HG02623 (cell line): ENCODE data around the gene MITD1.
A peak's percentile ranks its signal among the peaks of the same experiment; 100 is the strongest.
"Not testable (repeated sequence)": the region's sequence is repeated elsewhere in the genome, so short reads cannot be mapped to it uniquely, and the experiment has no call there.

ENCODE experiments used
- ATAC-seq: cut with Tn5 transposase; IDR thresholded peaks from one replicate; pipeline ENCODE4 v1.9.1; 2021; ENCODE audit warnings: moderate library complexity; ENCODE audit not compliant: unreplicated experiment

MITD1 gene

DNA sequence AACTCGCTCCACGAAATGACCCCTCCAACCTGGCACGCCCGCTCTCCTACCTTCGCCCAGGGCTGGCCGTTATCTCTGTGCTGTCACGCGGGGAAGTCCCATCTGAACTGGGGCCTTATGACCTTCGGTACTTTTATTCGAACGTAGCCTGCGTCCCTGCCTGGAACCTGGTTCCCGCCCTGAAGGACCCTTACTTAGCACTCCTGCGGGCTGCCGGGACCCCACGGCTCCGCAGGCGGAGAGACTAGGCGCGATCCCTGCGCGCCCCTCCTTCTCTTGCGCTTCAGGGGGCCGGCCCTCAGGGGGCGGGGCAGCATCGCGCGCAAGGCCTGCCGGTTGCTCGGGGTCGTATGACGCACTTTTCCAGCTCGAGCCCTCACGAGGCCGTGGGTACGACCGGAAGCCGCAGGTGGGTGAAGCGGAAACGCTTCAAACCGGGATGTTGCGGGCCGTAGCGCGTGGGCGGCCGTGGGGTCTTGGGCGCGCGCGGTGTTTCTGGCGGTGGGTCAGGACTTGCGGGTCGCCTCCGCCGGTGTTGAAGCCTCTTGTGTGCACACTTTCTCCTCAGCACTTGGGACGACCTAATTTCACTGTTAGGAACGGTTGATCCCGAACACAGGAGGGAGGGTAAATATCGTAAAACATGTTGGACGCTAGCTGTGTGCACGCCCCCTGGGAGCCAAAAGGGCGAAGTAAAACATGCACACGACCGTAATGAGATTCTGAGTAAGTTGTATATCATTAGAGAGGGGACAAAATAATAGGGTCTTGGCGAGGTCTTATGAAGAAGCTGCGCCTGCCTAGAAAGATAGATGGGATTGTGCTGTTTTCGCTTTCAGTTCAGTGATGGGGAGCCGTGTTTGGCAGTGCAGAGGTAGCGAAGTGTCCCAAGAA is 26.0 kb downstream of the MITD1 start, which contains the start of the genes LIPT1 and TSGA10:
Gene LIPT1 (plus strand): TSS at position 325 of the 894 bp plus-strand sequence. CDS start 6,991 bp downstream, outside the sequence.
Gene TSGA10 (minus strand): TSS at position 300 of the 894 bp plus-strand sequence. CDS start 45,503 bp downstream, outside the sequence.
- peak; percentile 97 for ATAC-seq

GRCh38 chr2:99153921-99154604 is 26.8 kb downstream of the MITD1 start:
- ATAC-seq: no peak

DNA sequence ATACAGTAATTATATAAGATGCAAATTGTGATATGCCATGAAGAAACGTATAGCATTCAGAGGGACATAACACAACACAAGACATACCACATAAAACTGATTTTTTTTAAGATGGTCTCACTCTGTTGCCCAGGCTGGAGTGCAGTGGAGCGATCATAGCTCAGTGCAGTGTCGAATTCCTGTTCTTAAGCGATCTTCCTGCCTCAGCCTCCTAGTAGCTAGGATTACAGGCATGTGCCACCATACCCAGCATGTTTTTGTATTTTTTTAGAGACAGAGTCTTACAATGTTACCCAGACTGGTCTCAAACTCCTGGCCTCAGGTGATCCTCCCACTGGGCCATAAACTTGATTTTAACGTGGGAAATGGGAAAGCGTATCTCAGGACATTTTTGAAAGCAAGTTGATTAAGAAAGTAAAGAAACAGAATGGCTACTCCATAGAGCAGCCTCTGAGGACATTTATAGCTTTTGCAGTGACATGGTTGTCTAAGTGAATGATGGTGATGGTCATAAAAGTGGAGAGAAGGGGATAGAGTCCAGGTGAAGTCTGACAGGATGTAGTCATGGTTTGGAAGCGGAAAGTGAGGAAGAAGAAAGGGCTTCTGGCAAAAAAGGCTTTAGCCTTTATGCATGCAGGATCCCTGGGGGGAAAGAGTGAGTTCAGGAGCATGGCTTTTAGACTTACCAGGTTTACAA is 28.5 kb downstream of the MITD1 start:
- ATAC-seq: no peak

GRCh38 chr2:99150706-99151105 is 30.2 kb downstream of the MITD1 start:
- ATAC-seq: no peak

GRCh38 chr2:99141110-99142108 is 39.4 kb downstream of the MITD1 start, which contains the start of gene C2orf15:
C2orf15 (plus strand) TSS chr2:99141707; CDS start chr2:99150559, 8,852 bp downstream.
- ATAC-seq: peak; percentile 85

- ATAC-seq: peak; percentile 18
Measured at GRCh38 chr2:99140860-99141109, 40.1 kb downstream of the MITD1 start.

DNA sequence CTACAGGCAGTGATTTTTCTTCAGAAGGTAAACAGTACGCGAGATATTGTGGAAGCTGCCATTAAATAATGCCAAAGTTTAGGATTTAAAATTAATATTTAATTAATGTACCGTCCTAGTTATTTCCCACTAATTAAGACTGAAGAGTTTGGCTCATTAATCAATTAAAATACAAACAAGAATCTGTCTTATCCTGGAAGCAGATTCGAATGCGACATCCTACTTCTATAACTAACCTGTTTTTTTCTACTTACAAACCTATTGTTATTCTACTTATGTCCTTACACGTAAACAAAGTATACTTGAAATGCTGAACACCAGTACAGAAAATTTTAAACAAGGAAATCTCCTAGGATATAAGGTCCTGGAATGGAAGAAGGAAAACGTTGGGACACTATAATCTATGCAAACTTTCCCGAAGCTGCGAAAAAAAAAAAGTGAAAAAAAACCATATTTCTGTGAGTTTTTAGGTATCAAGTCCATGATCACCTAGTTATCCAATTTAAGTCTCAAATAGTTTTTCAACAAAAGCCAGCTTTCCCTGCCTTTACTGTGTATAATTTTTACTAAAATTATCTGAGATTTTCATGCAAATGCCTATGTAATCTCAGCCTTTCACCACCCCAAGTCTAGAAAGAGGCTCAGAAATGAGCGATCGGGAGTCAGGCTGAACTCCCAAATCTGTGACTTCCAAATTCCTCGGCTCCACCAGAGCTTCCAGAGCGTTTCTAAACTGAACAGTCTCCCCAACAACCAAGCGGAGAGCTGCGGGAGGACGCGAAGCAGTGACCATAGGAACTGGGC is 40.6 kb downstream of the MITD1 start:
- ATAC-seq: no peak

DNA sequence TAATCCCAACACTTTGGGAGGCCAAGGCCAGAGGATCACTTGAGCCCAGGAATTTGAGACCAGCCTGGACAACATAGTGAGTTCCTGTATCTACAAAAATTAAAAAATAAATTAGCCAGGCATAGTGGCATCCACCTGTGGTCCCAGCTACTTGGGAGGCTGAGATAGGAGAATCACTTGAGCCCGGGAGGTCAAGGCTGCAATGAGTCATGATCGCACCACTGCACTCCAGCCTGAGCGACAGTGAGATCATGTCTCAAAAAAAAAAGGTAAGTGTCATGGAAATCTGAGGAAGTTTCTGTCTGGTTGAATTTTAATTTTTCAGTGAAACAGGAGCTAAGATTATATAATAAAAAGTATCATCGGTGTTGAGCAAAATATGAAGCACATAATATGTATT is 41.9 kb downstream of the MITD1 start:
- no peak for ATAC-seq

GRCh38 chr2:99135044-99135556 is 45.8 kb downstream of the MITD1 start:
- not testable (repeated sequence) for ATAC-seq

DNA sequence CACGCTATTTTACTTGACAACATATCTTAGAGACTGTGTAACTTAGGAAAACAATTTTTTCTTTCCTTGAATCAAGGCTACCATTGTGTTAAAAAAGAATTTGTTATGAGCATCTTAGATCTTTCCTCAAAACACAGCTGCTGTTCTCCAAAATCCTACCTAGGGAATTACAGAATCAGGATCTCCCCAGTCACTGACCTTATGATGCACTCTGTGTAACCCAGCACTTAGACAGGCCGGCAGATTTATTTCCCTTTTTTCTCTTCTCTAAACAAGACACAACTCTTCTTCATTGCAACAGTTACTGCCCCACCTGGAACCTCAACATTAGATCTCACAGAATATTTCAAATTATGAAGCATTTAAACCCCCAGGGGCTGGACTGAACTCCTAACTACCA is 52.9 kb downstream of the MITD1 start:
- ATAC-seq: no peak
